CD4-positive, alpha-beta T cell treated with Interleukin-4 for 4 hours (primary cell): ENCODE measurements around the gene HLA-DQA1.
"Not testable (repeated sequence)": the region's sequence is repeated elsewhere in the genome, so short reads cannot be mapped to it uniquely, and the experiment has no call there.

ENCODE experiments used
- DNase-seq: peaks from one replicate; pipeline ENCODE4 v3.0.0-alpha.2; 2020

Gene HLA-DQA1

GRCh38 chr6:32659856-32660595 lies 22.8 kb downstream of the HLA-DQA1 start:
- DNase-seq = no peak

- no peak for DNase-seq
Measured at GRCh38 chr6:32662099-32662498, 24.9 kb downstream of the HLA-DQA1 start.

- DNase-seq = no peak
Measured at GRCh38 chr6:32662836-32663235, 25.6 kb downstream of the HLA-DQA1 start.

GRCh38 chr6:32664354-32664753 lies 27.1 kb downstream of the HLA-DQA1 start:
- no peak for DNase-seq

GRCh38 chr6:32664827-32665362 lies 27.7 kb downstream of the HLA-DQA1 start:
- DNase-seq = peak; percentile 13

GRCh38 chr6:32665661-32666060 lies 28.5 kb downstream of the HLA-DQA1 start:
- no peak for DNase-seq

GRCh38 chr6:32666420-32667300 lies 29.5 kb downstream of the HLA-DQA1 start, which contains the start of gene HLA-DQB1:
Gene HLA-DQB1 (minus strand): TSS chr6:32666657. CDS start chr6:32666607, 50 bp downstream.
- peak; percentile 78 for DNase-seq

- DNase-seq = peak; percentile 90
Measured at GRCh38 chr6:32668226-32668747, 31.1 kb downstream of the HLA-DQA1 start.

- no peak for DNase-seq
Measured at GRCh38 chr6:32669240-32669639, 32.0 kb downstream of the HLA-DQA1 start.

- no peak for DNase-seq
Measured at GRCh38 chr6:32669893-32670292, 32.7 kb downstream of the HLA-DQA1 start.

- DNase-seq = not testable (repeated sequence)
Measured at GRCh38 chr6:32671908-32672307, 34.7 kb downstream of the HLA-DQA1 start.

- not testable (repeated sequence) for DNase-seq
Measured at GRCh38 chr6:32674123-32674522, 36.9 kb downstream of the HLA-DQA1 start.

- no peak for DNase-seq
Measured at GRCh38 chr6:32679492-32679891, 42.3 kb downstream of the HLA-DQA1 start.

- DNase-seq = no peak
Measured at GRCh38 chr6:32680055-32680454, 42.8 kb downstream of the HLA-DQA1 start.

GRCh38 chr6:32684246-32684645 lies 47.0 kb downstream of the HLA-DQA1 start:
- no peak for DNase-seq

- peak; percentile 85 for DNase-seq
Measured at GRCh38 chr6:32685603-32686002, 48.4 kb downstream of the HLA-DQA1 start.

GRCh38 chr6:32689531-32690501 lies 52.6 kb downstream of the HLA-DQA1 start:
- peak; percentile 21 for DNase-seq

GRCh38 chr6:32692019-32692418 lies 54.8 kb downstream of the HLA-DQA1 start:
- peak; percentile 68 for DNase-seq
